HL-60 (cell line): ENCODE results near the gene CADM1.

Experiments
- GABPA ChIP-seq: IDR thresholded peaks from 2 replicates; pipeline ENCODE4 v1.6.1; 2012; ENCODE audit warnings: low read depth
- POLR2AphosphoS5 ChIP-seq: IDR thresholded peaks from 2 replicates; pipeline ENCODE4 v1.6.1; 2012; ENCODE audit warnings: low read depth
- TF ChIP-seq, protein P1 (sequence below): IDR thresholded peaks from one replicate; pipeline ENCODE4 v1.5.1; 2011; ENCODE audit warnings: low read length, control low read depth, inconsistent platforms; ENCODE audit not compliant: insufficient read depth
- TF ChIP-seq, protein P2 (sequence below): IDR thresholded peaks from 2 replicates; pipeline ENCODE4 v1.6.1; 2012; ENCODE audit warnings: low read depth; ENCODE audit not compliant: insufficient replicate concordance

DNA sequence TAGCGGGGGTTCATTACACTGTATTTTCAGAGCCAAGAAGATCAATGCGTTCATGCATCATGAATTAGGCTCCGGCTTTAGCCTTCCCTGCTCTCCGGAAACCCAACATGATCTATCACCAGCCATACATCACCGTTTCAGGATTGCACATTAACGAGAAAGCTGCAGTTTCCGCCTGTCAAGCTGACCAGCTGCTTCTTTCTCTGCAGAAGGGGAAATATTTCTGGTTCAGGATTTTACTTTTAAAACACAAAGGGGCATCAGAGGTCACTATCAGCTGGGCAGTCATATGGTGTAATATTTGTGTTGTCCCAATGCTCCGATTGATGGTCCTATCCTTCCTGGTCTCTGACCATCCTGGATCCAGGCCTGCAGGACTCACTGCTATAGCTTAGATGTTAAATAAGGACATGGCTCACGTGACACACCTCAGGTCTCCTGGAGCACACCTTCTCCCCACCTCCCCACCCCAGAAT lies 21.4 kb upstream of the CADM1 start:
- TF ChIP-seq, protein P1, sequence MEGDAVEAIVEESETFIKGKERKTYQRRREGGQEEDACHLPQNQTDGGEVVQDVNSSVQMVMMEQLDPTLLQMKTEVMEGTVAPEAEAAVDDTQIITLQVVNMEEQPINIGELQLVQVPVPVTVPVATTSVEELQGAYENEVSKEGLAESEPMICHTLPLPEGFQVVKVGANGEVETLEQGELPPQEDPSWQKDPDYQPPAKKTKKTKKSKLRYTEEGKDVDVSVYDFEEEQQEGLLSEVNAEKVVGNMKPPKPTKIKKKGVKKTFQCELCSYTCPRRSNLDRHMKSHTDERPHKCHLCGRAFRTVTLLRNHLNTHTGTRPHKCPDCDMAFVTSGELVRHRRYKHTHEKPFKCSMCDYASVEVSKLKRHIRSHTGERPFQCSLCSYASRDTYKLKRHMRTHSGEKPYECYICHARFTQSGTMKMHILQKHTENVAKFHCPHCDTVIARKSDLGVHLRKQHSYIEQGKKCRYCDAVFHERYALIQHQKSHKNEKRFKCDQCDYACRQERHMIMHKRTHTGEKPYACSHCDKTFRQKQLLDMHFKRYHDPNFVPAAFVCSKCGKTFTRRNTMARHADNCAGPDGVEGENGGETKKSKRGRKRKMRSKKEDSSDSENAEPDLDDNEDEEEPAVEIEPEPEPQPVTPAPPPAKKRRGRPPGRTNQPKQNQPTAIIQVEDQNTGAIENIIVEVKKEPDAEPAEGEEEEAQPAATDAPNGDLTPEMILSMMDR, result no peak
- TF ChIP-seq POLR2AphosphoS5 (no peak), GABPA (no peak)
- TF ChIP-seq, protein P2, sequence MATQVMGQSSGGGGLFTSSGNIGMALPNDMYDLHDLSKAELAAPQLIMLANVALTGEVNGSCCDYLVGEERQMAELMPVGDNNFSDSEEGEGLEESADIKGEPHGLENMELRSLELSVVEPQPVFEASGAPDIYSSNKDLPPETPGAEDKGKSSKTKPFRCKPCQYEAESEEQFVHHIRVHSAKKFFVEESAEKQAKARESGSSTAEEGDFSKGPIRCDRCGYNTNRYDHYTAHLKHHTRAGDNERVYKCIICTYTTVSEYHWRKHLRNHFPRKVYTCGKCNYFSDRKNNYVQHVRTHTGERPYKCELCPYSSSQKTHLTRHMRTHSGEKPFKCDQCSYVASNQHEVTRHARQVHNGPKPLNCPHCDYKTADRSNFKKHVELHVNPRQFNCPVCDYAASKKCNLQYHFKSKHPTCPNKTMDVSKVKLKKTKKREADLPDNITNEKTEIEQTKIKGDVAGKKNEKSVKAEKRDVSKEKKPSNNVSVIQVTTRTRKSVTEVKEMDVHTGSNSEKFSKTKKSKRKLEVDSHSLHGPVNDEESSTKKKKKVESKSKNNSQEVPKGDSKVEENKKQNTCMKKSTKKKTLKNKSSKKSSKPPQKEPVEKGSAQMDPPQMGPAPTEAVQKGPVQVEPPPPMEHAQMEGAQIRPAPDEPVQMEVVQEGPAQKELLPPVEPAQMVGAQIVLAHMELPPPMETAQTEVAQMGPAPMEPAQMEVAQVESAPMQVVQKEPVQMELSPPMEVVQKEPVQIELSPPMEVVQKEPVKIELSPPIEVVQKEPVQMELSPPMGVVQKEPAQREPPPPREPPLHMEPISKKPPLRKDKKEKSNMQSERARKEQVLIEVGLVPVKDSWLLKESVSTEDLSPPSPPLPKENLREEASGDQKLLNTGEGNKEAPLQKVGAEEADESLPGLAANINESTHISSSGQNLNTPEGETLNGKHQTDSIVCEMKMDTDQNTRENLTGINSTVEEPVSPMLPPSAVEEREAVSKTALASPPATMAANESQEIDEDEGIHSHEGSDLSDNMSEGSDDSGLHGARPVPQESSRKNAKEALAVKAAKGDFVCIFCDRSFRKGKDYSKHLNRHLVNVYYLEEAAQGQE, result no peak
